SK-N-SH treated with all-trans-retinoic acid at 6 μM for 48 hours (cell line): ENCODE results near the gene SCN11A.

Source experiments
- ATAC-seq: fragments of 200-7000 bp; cut with Tn5 transposase; 3 replicates; pipeline ENCODE4 v1.9.1; 2020; ENCODE audit warnings: mild to moderate bottlenecking, moderate library complexity
- ARNTL ChIP-seq: fragments of 450-650 bp; formaldehyde crosslinking; IDR thresholded peaks from 2 replicates; pipeline ENCODE4 v1.5.0; 2020; ENCODE audit warnings: low read depth, mild to moderate bottlenecking, moderate library complexity, borderline replicate concordance
- BACH2 ChIP-seq: fragments of 250-450 bp; sonication (Bioruptor Pico); IDR thresholded peaks from 2 replicates; pipeline ENCODE4 v1.9.0; 2021; ENCODE audit warnings: mild to moderate bottlenecking, borderline replicate concordance
- CREB5 ChIP-seq: fragments of 250-450 bp; sonication (Bioruptor Pico); IDR thresholded peaks from 2 replicates; pipeline ENCODE4 v1.5.1; 2020; ENCODE audit warnings: low read depth, mild to moderate bottlenecking, moderate library complexity
- CSDC2 ChIP-seq: fragments of 250-450 bp; sonication (Bioruptor Pico); IDR thresholded peaks from 2 replicates; pipeline ENCODE4 v1.5.0; 2020; ENCODE audit warnings: mild to moderate bottlenecking, moderate library complexity
- CSRNP3 ChIP-seq: fragments of 250-450 bp; sonication (Bioruptor Pico); IDR thresholded peaks from 2 replicates; pipeline ENCODE4 v1.5.1; 2021; ENCODE audit warnings: mild to moderate bottlenecking, moderate library complexity
- ESRRG ChIP-seq: fragments of 250-450 bp; sonication (Bioruptor Pico); IDR thresholded peaks from 2 replicates; pipeline ENCODE4 v1.6.1; 2021; ENCODE audit warnings: mild to moderate bottlenecking
- GLIS3 ChIP-seq: fragments of 250-450 bp; sonication (Bioruptor Pico); IDR thresholded peaks from 2 replicates; pipeline ENCODE4 v1.5.0; 2020; ENCODE audit warnings: mild to moderate bottlenecking, moderate library complexity
- ISL1 ChIP-seq: fragments of 250-450 bp; sonication (Bioruptor Pico); IDR thresholded peaks from 2 replicates; pipeline ENCODE4 v2.1.2; 2022; ENCODE audit warnings: mild to moderate bottlenecking, moderate library complexity
- OSR1 ChIP-seq: fragments of 250-450 bp; sonication (Bioruptor Pico); IDR thresholded peaks from 2 replicates; pipeline ENCODE4 v1.8.0; 2022; ENCODE audit warnings: moderate library complexity, mild to moderate bottlenecking, inconsistent platforms
- PATZ1 ChIP-seq: fragments of 250-450 bp; sonication (Bioruptor Pico); IDR thresholded peaks from 2 replicates; pipeline ENCODE4 v1.8.0; 2020; ENCODE audit warnings: mild to moderate bottlenecking, moderate library complexity, borderline replicate concordance
- POU6F1 ChIP-seq: fragments of 250-450 bp; sonication (Bioruptor Pico); IDR thresholded peaks from 2 replicates; pipeline ENCODE4 v1.8.0; 2021; ENCODE audit warnings: low read depth, mild to moderate bottlenecking, moderate library complexity, borderline replicate concordance
- PPARA ChIP-seq: fragments of 250-450 bp; sonication (Bioruptor Pico); IDR thresholded peaks from 2 replicates; pipeline ENCODE4 v1.5.0; 2020; ENCODE audit warnings: mild to moderate bottlenecking, borderline replicate concordance
- RARB ChIP-seq: fragments of 250-450 bp; sonication (Bioruptor Pico); IDR thresholded peaks from 2 replicates; pipeline ENCODE4 v1.8.0; 2021; ENCODE audit warnings: mild to moderate bottlenecking, moderate library complexity
- SNAI2 ChIP-seq: fragments of 250-450 bp; sonication (Bioruptor Pico); IDR thresholded peaks from 2 replicates; pipeline ENCODE4 v1.5.0; 2020; ENCODE audit warnings: mild to moderate bottlenecking, moderate library complexity
- TOX ChIP-seq: fragments of 250-450 bp; sonication (Bioruptor Pico); IDR thresholded peaks from 2 replicates; pipeline ENCODE4 v1.8.0; 2021; ENCODE audit warnings: mild to moderate bottlenecking, moderate library complexity, borderline replicate concordance
- TSHZ2 ChIP-seq: fragments of 250-450 bp; sonication (Bioruptor Pico); IDR thresholded peaks from 2 replicates; pipeline ENCODE4 v1.5.0; 2020; ENCODE audit warnings: mild to moderate bottlenecking, moderate library complexity
- ZC3H10 ChIP-seq: fragments of 250-450 bp; sonication (Bioruptor Pico); IDR thresholded peaks from 2 replicates; pipeline ENCODE4 v1.5.1; 2021; ENCODE audit warnings: mild to moderate bottlenecking, moderate library complexity
- ZFP3 ChIP-seq: fragments of 250-450 bp; sonication (Bioruptor Pico); IDR thresholded peaks from 2 replicates; pipeline ENCODE4 v1.5.0; 2020; ENCODE audit warnings: mild to moderate bottlenecking, moderate library complexity
- ZFP30 ChIP-seq: fragments of 450-650 bp; formaldehyde crosslinking; IDR thresholded peaks from 2 replicates; pipeline ENCODE4 v1.5.0; 2022; ENCODE audit warnings: mild to moderate bottlenecking, moderate library complexity
- ZNF565 ChIP-seq: fragments of 450-650 bp; formaldehyde crosslinking; conservative IDR thresholded peaks from 2 replicates; pipeline ENCODE4 v1.5.0; 2020; ENCODE audit warnings: low read depth, mild to moderate bottlenecking, moderate library complexity
- ZNF70 ChIP-seq: fragments of 450-650 bp; formaldehyde crosslinking; IDR thresholded peaks from 2 replicates; pipeline ENCODE4 v1.5.0; 2020; ENCODE audit warnings: mild to moderate bottlenecking, moderate library complexity
- ZNF8 ChIP-seq: fragments of 450-650 bp; formaldehyde crosslinking; IDR thresholded peaks from 2 replicates; pipeline ENCODE4 v1.5.0; 2020; ENCODE audit warnings: mild to moderate bottlenecking, moderate library complexity

SCN11A gene

GRCh38 chr3:39011191-39011736 is 40.5 kb downstream of the SCN11A start:
- ATAC-seq: no peak
- TF ChIP-seq CSDC2: no peak
- TF ChIP-seq TOX (CRISPR knock-in tag): no peak
- no peak for TF ChIP-seq ZFP3 (CRISPR knock-in tag)
- TF ChIP-seq GLIS3 (CRISPR knock-in tag): no peak
- no peak for TF ChIP-seq PPARA (CRISPR knock-in tag)
- TF ChIP-seq ZFP30 (CRISPR knock-in tag): no peak
- no peak for TF ChIP-seq CREB5 (CRISPR knock-in tag)
- no peak for TF ChIP-seq RARB (CRISPR knock-in tag)
- no peak for TF ChIP-seq TSHZ2 (CRISPR knock-in tag)
- TF ChIP-seq ZNF70 (CRISPR knock-in tag): no peak
- no peak for TF ChIP-seq POU6F1 (CRISPR knock-in tag)
- TF ChIP-seq ARNTL: no peak
- TF ChIP-seq ESRRG (CRISPR knock-in tag): no peak
- TF ChIP-seq CSRNP3 (CRISPR knock-in tag): no peak
- TF ChIP-seq PATZ1 (CRISPR knock-in tag): no peak
- TF ChIP-seq ZC3H10: no peak
- TF ChIP-seq SNAI2 (CRISPR knock-in tag): no peak
- no peak for TF ChIP-seq ISL1 (CRISPR knock-in tag)

- TF ChIP-seq CREB5 (CRISPR knock-in tag) (no peak), ISL1 (CRISPR knock-in tag) (no peak), ZNF565 (no peak), OSR1 (CRISPR knock-in tag) (no peak), ZC3H10 (no peak), ZFP30 (CRISPR knock-in tag) (no peak), PPARA (CRISPR knock-in tag) (no peak), GLIS3 (CRISPR knock-in tag) (no peak), TOX (CRISPR knock-in tag) (no peak), RARB (CRISPR knock-in tag) (no peak), ESRRG (CRISPR knock-in tag) (no peak), SNAI2 (CRISPR knock-in tag) (no peak), ZNF8 (CRISPR knock-in tag) (no peak), POU6F1 (CRISPR knock-in tag) (no peak), ZNF70 (CRISPR knock-in tag) (no peak), ZFP3 (CRISPR knock-in tag) (no peak), BACH2 (CRISPR knock-in tag) (no peak)
- ATAC-seq: no peak
Measured at GRCh38 chr3:39005295-39005694, 46.4 kb downstream of the SCN11A start.
